Measurements from ENCODE around the gene SDK2.

GRCh38 chr17:73562896-73563295, 81.3 kb downstream of the SDK2 start:
- TF ChIP-seq ZNF707 (tag by site-specific recombination; IDR thresholded peaks at IDR 0.05): no peak
- TF ChIP-seq PRDM2 (tag by site-specific recombination; IDR thresholded peaks at IDR 0.05; ENCODE audit: borderline replicate concordance): no peak
- no peak for TF ChIP-seq ZNF530 (tag by site-specific recombination; IDR thresholded peaks at IDR 0.05; ENCODE audit: low read depth)
- TF ChIP-seq CTCF (tag by site-specific recombination; IDR thresholded peaks at IDR 0.05): no peak
- TF ChIP-seq ZNF488 (tag by site-specific recombination; IDR thresholded peaks at IDR 0.05): no peak
- no peak for TF ChIP-seq ZNF223 (tag by site-specific recombination; IDR thresholded peaks at IDR 0.05)
- no peak for TF ChIP-seq SP2 (tag by site-specific recombination; IDR thresholded peaks at IDR 0.05)
- no peak for TF ChIP-seq ELK4 (IDR thresholded peaks at IDR 0.05; ENCODE audit: borderline replicate concordance, low read depth, low read length)
- TF ChIP-seq ZNF391 (tag by site-specific recombination; IDR thresholded peaks at IDR 0.05; ENCODE audit: borderline replicate concordance, low read depth): no peak
- no peak for TF ChIP-seq PATZ1 (tag by site-specific recombination; IDR thresholded peaks at IDR 0.05)
- no peak for TF ChIP-seq ZNF514 (tag by site-specific recombination; IDR thresholded peaks at IDR 0.05)
